ENCODE results near the gene TMEM182. TPM values are rescaled to one million over a fixed set of nuclear protein-coding genes. Genes with fewer than 3 reads are reported as not detected.

The TMEM182 gene
- total RNA-seq, 1 experiment from 2014 or later, result 6.7 TPM

DNA sequence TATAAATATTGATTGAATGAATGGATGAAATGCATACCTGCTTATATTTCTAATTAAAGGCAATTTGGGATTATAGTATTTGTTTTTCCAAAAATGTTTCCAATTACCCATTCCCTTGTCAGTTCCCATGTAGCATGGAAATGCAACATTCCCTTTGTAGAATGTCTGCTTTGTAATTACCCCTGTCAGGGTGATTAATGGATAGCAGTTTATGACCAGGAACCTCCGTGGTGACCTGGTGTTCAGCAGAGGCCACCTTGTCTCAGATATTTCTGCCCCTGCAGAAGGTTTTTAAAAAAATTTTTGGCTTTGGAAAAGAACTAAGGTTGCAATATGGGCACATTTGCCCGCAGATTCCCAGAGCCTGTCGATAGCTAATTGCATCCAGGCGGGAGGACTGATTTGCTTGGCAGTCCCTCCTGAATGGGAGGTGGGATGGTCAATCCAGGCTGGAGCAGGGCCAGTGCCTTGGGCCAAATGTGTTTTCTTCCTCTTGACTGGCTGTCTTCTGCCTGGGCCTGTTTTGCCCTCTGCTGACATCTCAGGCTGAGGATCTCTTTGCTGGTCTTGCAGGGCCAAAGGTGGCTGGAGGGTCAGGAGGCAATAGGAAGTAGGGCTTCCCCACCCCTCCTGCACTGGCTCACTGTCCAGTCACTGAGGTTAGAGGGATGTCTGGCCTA is 82.1 kb downstream of the TMEM182 start:
- DNase-seq, result no peak
- H3K4me3 ChIP-seq, result no peak overlapping the region
- H3K4me1 ChIP-seq, result no peaks in the 10 kb centered on the region
- H3K27ac ChIP-seq, result no peak overlapping the region
- H3K9me3 ChIP-seq (replicated peaks), result no peaks in the 10 kb centered on the region
- no peaks in the 10 kb centered on the region for H3K27me3 ChIP-seq
- H3K36me3 ChIP-seq, result no peaks in the 10 kb centered on the region

DNA sequence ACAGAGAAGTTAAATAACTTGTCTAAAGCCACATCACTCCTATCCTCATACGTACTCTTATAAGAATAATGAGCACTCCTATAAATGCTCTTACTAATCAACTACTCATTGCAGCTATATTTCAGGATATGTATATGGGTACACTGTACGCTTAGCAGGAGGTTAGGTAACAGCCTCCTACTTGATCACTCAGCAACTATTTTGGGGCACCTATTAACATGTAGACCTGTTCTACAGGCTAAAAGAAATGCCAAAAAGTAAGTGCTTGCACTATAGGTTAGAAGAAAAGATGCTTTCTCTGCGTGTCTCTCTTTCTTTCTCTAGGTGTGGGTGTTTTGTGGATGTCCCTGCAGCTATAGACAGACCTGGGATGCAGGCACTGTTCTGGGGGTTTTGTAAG is 83.1 kb downstream of the TMEM182 start:
- DNase-seq, result no peak
- Histone ChIP-seq H3K9me3 (replicated peaks) (no peaks in the 10 kb centered on the region), H3K4me1 (no peaks in the 10 kb centered on the region), H3K27ac (no peak overlapping the region), H3K36me3 (no peaks in the 10 kb centered on the region), H3K27me3 (no peaks in the 10 kb centered on the region), H3K4me3 (no peak overlapping the region)

DNA sequence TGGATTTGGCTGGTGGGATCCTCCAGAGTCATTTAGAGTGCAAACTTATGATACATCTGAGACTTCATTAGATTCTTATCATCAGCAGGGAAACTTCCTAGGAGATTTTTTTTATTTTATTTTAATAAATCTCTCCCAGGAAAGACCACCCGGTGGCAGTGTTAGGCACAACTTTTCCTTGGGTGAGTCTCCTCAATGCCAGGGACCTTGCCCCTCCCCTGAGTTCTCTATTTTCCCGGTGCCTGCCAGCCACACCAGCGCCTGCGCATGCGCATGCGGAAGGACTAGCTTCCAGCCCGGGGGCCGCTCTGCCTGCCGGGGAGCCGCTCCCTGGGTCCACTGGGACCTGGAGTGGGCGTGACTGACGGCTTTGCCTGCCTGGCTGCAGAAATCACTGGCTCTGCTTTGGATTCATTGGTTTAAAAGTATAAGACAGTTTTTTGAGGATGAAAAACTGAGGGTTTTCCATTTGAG is 86.6 kb downstream of the TMEM182 start:
- Histone ChIP-seq H3K9me3 (replicated peaks) (no peaks in the 10 kb centered on the region), H3K27ac (no peak overlapping the region), H3K27me3 (no peaks in the 10 kb centered on the region), H3K36me3 (no peaks in the 10 kb centered on the region), H3K4me3 (no peak overlapping the region), H3K4me1 (no peaks in the 10 kb centered on the region)
- DNase-seq, result peak; percentile 75 to 79

DNA sequence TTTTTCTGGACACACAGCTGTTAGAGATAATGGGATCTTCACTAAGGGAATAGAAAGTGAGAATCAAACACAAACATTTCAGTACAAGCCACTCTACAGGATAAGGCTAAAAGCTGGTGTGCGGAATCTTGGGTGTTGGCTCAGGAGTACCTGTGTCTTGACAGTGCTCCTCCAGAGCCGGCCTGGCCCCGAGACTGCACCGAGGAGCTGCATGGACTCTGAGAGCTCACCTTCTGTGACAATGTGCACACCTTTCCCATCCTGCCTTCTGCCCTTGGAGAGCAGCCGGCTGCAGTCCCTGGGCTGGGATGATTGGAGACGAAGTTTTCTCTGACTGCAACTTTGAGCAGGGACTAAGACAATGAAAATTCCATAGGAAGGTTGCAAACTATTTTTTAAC is 89.1 kb downstream of the TMEM182 start:
- Histone ChIP-seq H3K9me3 (replicated peaks) (no peaks in the 10 kb centered on the region), H3K27me3 (no peaks in the 10 kb centered on the region), H3K4me1 (no peaks in the 10 kb centered on the region)

DNA sequence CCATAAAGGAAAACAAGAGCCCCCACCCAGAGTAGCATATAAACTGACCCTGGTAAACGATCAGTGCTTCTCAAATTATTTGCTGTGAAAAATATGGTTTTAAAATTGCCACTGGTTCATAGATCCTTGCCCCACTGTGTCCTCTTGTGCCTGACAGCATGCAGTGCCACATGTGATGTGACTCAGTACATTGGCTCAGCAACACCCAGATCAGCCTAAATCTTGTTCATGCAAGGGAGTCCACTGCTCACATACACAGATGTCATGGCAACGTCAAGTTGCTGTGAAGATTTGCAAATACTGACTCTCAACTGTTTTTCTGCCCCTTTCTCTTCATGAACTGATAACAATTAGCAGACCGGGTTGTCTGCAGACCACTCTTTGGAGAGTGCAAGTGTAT is 91.0 kb downstream of the TMEM182 start:
- Histone ChIP-seq H3K9me3 (replicated peaks) (no peaks in the 10 kb centered on the region), H3K4me3 (no peak overlapping the region), H3K36me3 (no peaks in the 10 kb centered on the region), H3K27ac (no peak overlapping the region), H3K27me3 (no peaks in the 10 kb centered on the region), H3K4me1 (no peaks in the 10 kb centered on the region)
- no peak for DNase-seq

More for the DNA sequence above, 89.1 kb downstream of the TMEM182 start:
- H3K36me3 ChIP-seq, result no peaks in the 10 kb centered on the region
- H3K27ac ChIP-seq, result no peak overlapping the region
- no peak for DNase-seq
- H3K4me3 ChIP-seq, result no peak overlapping the region

Other genes with a start within 250 kb of the TMEM182 start
- gene SLC9A2, start 142.5 kb upstream of the TMEM182 start, total RNA-seq (2014; rRNA removed; shearing (Covaris generic)), result 0.10 TPM in 2 replicates